ENCODE data around the gene JOSD1. TPM values are rescaled to one million over a fixed set of nuclear protein-coding genes. Genes with fewer than 3 reads are reported as not detected.
A peak's percentile ranks its signal among the peaks of the same experiment; 100 is the strongest.

JOSD1 gene
- total and polyA plus RNA-seq, 2 of the 4 experiments (the other 2 are of a cell fraction), result 30.2 to 35.8 TPM

DNA sequence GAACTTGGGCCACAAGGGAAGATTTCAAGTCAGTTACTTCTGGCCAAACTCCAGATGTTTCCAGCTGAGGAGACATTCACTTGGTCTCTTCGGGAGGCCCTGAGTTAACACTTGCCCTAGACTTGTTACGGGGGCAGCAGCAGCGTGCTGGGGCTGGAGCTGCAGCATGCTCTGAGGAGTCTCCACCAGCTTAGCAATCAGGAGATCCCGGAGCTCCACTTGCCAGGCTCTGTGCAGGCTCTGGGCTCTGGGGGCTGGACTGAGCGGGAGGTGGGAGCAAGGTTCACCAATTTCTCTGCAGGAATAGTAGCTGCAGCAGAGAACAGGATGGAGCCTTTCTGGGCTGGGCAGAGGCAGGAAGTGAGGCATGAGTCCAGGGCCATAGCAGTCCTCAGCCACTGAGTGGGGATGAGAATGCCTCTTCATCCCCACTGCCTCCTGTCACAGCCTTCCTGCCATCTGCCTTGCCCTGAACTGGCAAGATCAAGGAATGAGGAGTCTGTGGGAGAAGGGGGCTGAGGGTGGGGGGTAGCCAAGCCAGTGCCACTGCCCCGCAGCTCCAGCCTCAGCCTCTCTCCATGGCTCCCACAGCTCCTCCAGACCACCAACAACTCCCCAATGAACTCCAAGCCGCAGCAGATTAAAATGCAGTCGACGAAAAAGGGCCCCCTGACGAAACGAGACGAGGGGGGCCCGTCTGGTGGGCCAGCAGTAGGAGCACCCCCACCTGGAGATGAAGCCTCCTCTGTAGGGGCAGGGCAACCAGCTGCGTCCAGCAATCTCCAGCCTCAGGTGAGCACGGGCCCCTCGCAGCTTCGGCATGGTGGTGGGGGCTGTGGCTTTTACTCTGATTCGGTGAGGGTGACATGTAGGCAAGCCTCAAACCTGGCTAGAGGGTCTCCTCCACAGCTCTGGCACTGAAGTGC is 28.4 kb upstream of the JOSD1 start:
- no peak overlapping the region for H2AFZ ChIP-seq (replicated peaks; ENCODE audit: low read length, poor library complexity)
- no peak overlapping the region for H3K23ac ChIP-seq (ENCODE audit: low read depth, low read length)
- ATAC-seq (ENCODE audit: low read depth) (no peak), DNase-seq (no peak)
- H2BK5ac ChIP-seq (ENCODE audit: low read depth, low read length, poor library complexity, severe bottlenecking), result no peak overlapping the region
- H3K4me2 ChIP-seq (ENCODE audit: low read depth, low read length), result no peak overlapping the region
- no peak overlapping the region for H4K8ac ChIP-seq (ENCODE audit: low read depth in 2 of 2, low read length in 2 of 2)
- no peak overlapping the region for H3K56ac ChIP-seq (ENCODE audit: extremely low read depth, insufficient read depth, low read length)
- peaks cover 3% of the 10 kb centered on the region for H3K4me1 ChIP-seq (ENCODE audit: control insufficient read depth, insufficient read depth, low read length)
- no peak overlapping the region for H3K14ac ChIP-seq (replicated peaks; ENCODE audit: low read depth, low read length)
- 0 out of 2 replicates have a peak, but pooled peaks cover 2% of the 10 kb centered on the region for H3K9me1 ChIP-seq (ENCODE audit: insufficient read depth, low read length)
- H3K4me3 ChIP-seq (ENCODE audit: insufficient read depth, low read depth, low read length), result no peak overlapping the region
- no peak overlapping the region for H3K27ac ChIP-seq (ENCODE audit: insufficient read depth, low read length)
- H3K9ac ChIP-seq (ENCODE audit: low read depth, low read length), result no peak overlapping the region
- no TSS peak for BruUV-seq (replicated peaks)
- H3K36me3 ChIP-seq (ENCODE audit: control insufficient read depth, insufficient read depth, low read length), result peaks cover 79% of the 10 kb centered on the region
- dilution Hi-C loops (cut with HindIII; ENCODE audit: low sequenced_read_pairs, unreplicated experiment), result no loop called here
- H4K20me1 ChIP-seq (ENCODE audit: insufficient read depth, low read length), result peaks cover 12% of the 10 kb centered on the region
- H4K91ac ChIP-seq (ENCODE audit: insufficient read depth, low read depth, low read length), result no peak overlapping the region
- peaks cover 0 to 30% of the 10 kb centered on the region in 2 experiments; a peak in 3 of 4 replicates for H3K79me1 ChIP-seq (ENCODE audit: low read depth in 1 of 2, low read length in 2 of 2)
- H2BK120ac ChIP-seq (ENCODE audit: low read depth, low read length), result no peak overlapping the region
- no peak overlapping the region for H2BK20ac ChIP-seq (ENCODE audit: low read depth, low read length)
- no peak overlapping the region for H2AK5ac ChIP-seq (ENCODE audit: low read depth, low read length)
- ChIA-PET POLR2A (ENCODE audit: unreplicated experiment) (no interaction called here), CTCF (interaction anchor here (1.4 kb wide), 1 partner anchor 11 kb away, joined by 3 read pairs; no protein-coding TSS in a partner anchor)
- no peaks in the 10 kb centered on the region for H3K9me3 ChIP-seq (ENCODE audit: control insufficient read depth, insufficient read depth, low read length)
- H2BK15ac ChIP-seq (ENCODE audit: low read depth, low read length), result no peak overlapping the region
- TF ChIP-seq, protein P1, sequence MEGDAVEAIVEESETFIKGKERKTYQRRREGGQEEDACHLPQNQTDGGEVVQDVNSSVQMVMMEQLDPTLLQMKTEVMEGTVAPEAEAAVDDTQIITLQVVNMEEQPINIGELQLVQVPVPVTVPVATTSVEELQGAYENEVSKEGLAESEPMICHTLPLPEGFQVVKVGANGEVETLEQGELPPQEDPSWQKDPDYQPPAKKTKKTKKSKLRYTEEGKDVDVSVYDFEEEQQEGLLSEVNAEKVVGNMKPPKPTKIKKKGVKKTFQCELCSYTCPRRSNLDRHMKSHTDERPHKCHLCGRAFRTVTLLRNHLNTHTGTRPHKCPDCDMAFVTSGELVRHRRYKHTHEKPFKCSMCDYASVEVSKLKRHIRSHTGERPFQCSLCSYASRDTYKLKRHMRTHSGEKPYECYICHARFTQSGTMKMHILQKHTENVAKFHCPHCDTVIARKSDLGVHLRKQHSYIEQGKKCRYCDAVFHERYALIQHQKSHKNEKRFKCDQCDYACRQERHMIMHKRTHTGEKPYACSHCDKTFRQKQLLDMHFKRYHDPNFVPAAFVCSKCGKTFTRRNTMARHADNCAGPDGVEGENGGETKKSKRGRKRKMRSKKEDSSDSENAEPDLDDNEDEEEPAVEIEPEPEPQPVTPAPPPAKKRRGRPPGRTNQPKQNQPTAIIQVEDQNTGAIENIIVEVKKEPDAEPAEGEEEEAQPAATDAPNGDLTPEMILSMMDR (conservative IDR thresholded peaks at IDR 0.05; ENCODE audit: low read depth, low read length), result no peak
- TF ChIP-seq RFX5 (IDR thresholded peaks at IDR 0.05; ENCODE audit: low read depth, low read length), result no peak
- no peak for TF ChIP-seq RAD21 (IDR thresholded peaks at IDR 0.05; ENCODE audit: low read length)
- TF ChIP-seq BHLHE40 (IDR thresholded peaks at IDR 0.05; ENCODE audit: low read depth, low read length), result no peak
- TF ChIP-seq FOS (IDR thresholded peaks at IDR 0.05; ENCODE audit: low read depth, low read length), result no peak
- no peak for TF ChIP-seq POLR2A (IDR thresholded peaks at IDR 0.05; ENCODE audit: low read depth, low read length)
- TF ChIP-seq MAZ (IDR thresholded peaks at IDR 0.05; ENCODE audit: borderline replicate concordance, low read depth, low read length), result no peak
- TF ChIP-seq, protein P2, sequence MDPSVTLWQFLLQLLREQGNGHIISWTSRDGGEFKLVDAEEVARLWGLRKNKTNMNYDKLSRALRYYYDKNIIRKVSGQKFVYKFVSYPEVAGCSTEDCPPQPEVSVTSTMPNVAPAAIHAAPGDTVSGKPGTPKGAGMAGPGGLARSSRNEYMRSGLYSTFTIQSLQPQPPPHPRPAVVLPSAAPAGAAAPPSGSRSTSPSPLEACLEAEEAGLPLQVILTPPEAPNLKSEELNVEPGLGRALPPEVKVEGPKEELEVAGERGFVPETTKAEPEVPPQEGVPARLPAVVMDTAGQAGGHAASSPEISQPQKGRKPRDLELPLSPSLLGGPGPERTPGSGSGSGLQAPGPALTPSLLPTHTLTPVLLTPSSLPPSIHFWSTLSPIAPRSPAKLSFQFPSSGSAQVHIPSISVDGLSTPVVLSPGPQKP (IDR thresholded peaks at IDR 0.05; ENCODE audit: borderline replicate concordance, low read depth, low read length), result no peak
- TF ChIP-seq CHD1 (IDR thresholded peaks at IDR 0.05; ENCODE audit: low read depth, low read length), result no peak
- TF ChIP-seq NFE2L2 (IDR thresholded peaks at IDR 0.05; ENCODE audit: low read depth, low read length), result no peak
- TF ChIP-seq SMC3 (IDR thresholded peaks at IDR 0.05; ENCODE audit: low read depth, low read length), result no peak
- no peak for TF ChIP-seq MAFK (IDR thresholded peaks at IDR 0.05; ENCODE audit: low read depth, low read length)
- no peak for TF ChIP-seq MXI1 (IDR thresholded peaks at IDR 0.05; ENCODE audit: borderline replicate concordance, low read depth, low read length)
- H3K18ac ChIP-seq (ENCODE audit: low read depth, low read length), result no peak overlapping the region
- no peak overlapping the region for H3K4ac ChIP-seq (ENCODE audit: low read depth, low read length)
- intact Hi-C loops (cut with micrococcal nuclease), result no loop called here
- no peaks in the 10 kb centered on the region for H3K27me3 ChIP-seq (ENCODE audit: control insufficient read depth, insufficient read depth, low read length)
- WGBS, 2 experiments (ENCODE audit: extremely low coverage in 2 of 2, insufficient read length in 1 of 2), result 84% methylated on average over 3 of the region's 18 CpGs; no CpG with 5 or more reads in 1 of the 2 experiments
- H4K5ac ChIP-seq (ENCODE audit: low read depth, low read length), result no peak overlapping the region
- H2AK9ac ChIP-seq (replicated peaks; ENCODE audit: low read depth, low read length, poor library complexity), result peak overlapping the region; percentile 21
- in situ Hi-C loops (cut with MboI; ENCODE audit: low sequenced_read_pairs), result no loop called here

Measured in IMR-90 (cell line).